Measurements from ENCODE around the gene H6PD. TPM values are rescaled to one million over a fixed set of nuclear protein-coding genes. Genes with fewer than 3 reads are reported as not detected.

H6PD gene
- total and polyA plus RNA-seq, 2 donors (not counting 3 experiments of a cell fraction or from before 2014, with no cell fraction given), result 24.5 to 29.0 TPM

- no peak overlapping the region for H3K9ac ChIP-seq (replicated peaks; ENCODE audit: extremely low read depth, insufficient read depth, low read length)
- no peaks in the 10 kb centered on the region for H3K9me3 ChIP-seq (replicated peaks; ENCODE audit: control insufficient read depth, insufficient read depth, low read length)
- peaks cover 0 to 6% of the 10 kb centered on the region in 2 experiments for H3K36me3 ChIP-seq (ENCODE audit: control insufficient read depth in 2 of 2, extremely low read depth in 1 of 2, insufficient read depth in 2 of 2, low read length in 2 of 2)
- dilution Hi-C loops (cut with MboI; ENCODE audit: extremely low pct_ligation_motif_present, low sequenced_read_pairs) (no loop called here), intact Hi-C loops (cut with micrococcal nuclease) (no loop called here)
- TF ChIP-seq CTCF (IDR thresholded peaks at IDR 0.05; ENCODE audit: extremely low read depth in 1 of 2, insufficient read depth in 1 of 2, low read depth in 1 of 2, low read length in 2 of 2) (no peak), GATA2 (IDR thresholded peaks at IDR 0.05; ENCODE audit: insufficient read depth, insufficient read length, low read depth, low read length) (no peak), EZH2 (IDR thresholded peaks at IDR 0.05; ENCODE audit: borderline replicate concordance, low read depth, low read length, severe bottlenecking) (no peak), JUN (IDR thresholded peaks at IDR 0.05; ENCODE audit: borderline replicate concordance, insufficient read depth, insufficient read length, low read depth) (no peak), POLR2A (IDR thresholded peaks at IDR 0.05; ENCODE audit: low read depth, low read length) (no peak), FOS (IDR thresholded peaks at IDR 0.05; ENCODE audit: borderline replicate concordance, insufficient read depth, low read length) (no peak)
- H2AFZ ChIP-seq (ENCODE audit: low read depth, low read length), result no peak overlapping the region
- no peak overlapping the region for H3K27ac ChIP-seq (ENCODE audit: insufficient read depth, low read depth, low read length)
- H4K20me1 ChIP-seq (replicated peaks; ENCODE audit: control insufficient read depth, extremely low read depth, insufficient read depth, low read length), result no peaks in the 10 kb centered on the region
- CTCF ChIA-PET, result no interaction called here
- no peak for DNase-seq (ENCODE audit: low read depth, low spot score)
- no peaks in the 10 kb centered on the region for H3K9me1 ChIP-seq (replicated peaks; ENCODE audit: control insufficient read depth, extremely low read depth, insufficient read depth, low read length)
- H3K27me3 ChIP-seq (ENCODE audit: control insufficient read depth in 2 of 2, insufficient read depth in 2 of 2, low read length in 2 of 2), result no peaks in the 10 kb centered on the region
- no peak for FAIRE-seq
- H3K4me2 ChIP-seq (ENCODE audit: insufficient read depth, low read length), result no peak overlapping the region
- BruUV-seq (replicated peaks), result no TSS peak
- peaks cover 72% of the 10 kb centered on the region for H3K79me2 ChIP-seq (ENCODE audit: control insufficient read depth, insufficient read depth, low read length)
- no peak overlapping the region for H3K4me3 ChIP-seq (replicated peaks in 1 of 3; ENCODE audit: insufficient read depth in 1 of 3, low read depth in 1 of 3, low read length in 3 of 3)
- POLR2A ChIA-PET, result no interaction called here
- H3K4me1 ChIP-seq (ENCODE audit: control insufficient read depth, extremely low read depth, insufficient read depth, low read length), result peaks cover 13% of the 10 kb centered on the region
Observed at GRCh38 chr1:9295884-9296283, 61.3 kb downstream of the H6PD start.

- intact Hi-C loops (cut with micrococcal nuclease) (no loop called here), dilution Hi-C loops (cut with MboI; ENCODE audit: extremely low pct_ligation_motif_present, low sequenced_read_pairs) (no loop called here)
- Histone ChIP-seq H3K36me3 (ENCODE audit: control insufficient read depth in 2 of 2, extremely low read depth in 1 of 2, insufficient read depth in 2 of 2, low read length in 2 of 2) (peaks cover 0 to 8% of the 10 kb centered on the region in 2 experiments), H3K79me2 (ENCODE audit: control insufficient read depth, insufficient read depth, low read length) (peaks cover 82% of the 10 kb centered on the region), H3K9ac (replicated peaks; ENCODE audit: extremely low read depth, insufficient read depth, low read length) (no peak overlapping the region), H3K4me1 (ENCODE audit: control insufficient read depth, extremely low read depth, insufficient read depth, low read length) (peaks cover 15% of the 10 kb centered on the region), H3K9me1 (replicated peaks; ENCODE audit: control insufficient read depth, extremely low read depth, insufficient read depth, low read length) (no peaks in the 10 kb centered on the region), H3K4me3 (replicated peaks in 1 of 3; ENCODE audit: insufficient read depth in 1 of 3, low read depth in 1 of 3, low read length in 3 of 3) (no peak overlapping the region), H3K27me3 (ENCODE audit: control insufficient read depth in 2 of 2, insufficient read depth in 2 of 2, low read length in 2 of 2) (no peaks in the 10 kb centered on the region), H3K27ac (ENCODE audit: insufficient read depth, low read depth, low read length) (no peak overlapping the region), H3K4me2 (ENCODE audit: insufficient read depth, low read length) (no peak overlapping the region), H2AFZ (ENCODE audit: low read depth, low read length) (no peak overlapping the region), H3K9me3 (replicated peaks; ENCODE audit: control insufficient read depth, insufficient read depth, low read length) (no peaks in the 10 kb centered on the region), H4K20me1 (replicated peaks; ENCODE audit: control insufficient read depth, extremely low read depth, insufficient read depth, low read length) (no peaks in the 10 kb centered on the region)
- no TSS peak for BruUV-seq (replicated peaks)
- no peak for FAIRE-seq
- ChIA-PET POLR2A (no interaction called here), CTCF (interaction anchor here (1.4 to 1.8 kb wide), 4 partner anchors 8 to 194 kb away, joined by 4 to 6 read pairs (median 4); no protein-coding TSS in a partner anchor)
- TF ChIP-seq JUN (IDR thresholded peaks at IDR 0.05; ENCODE audit: borderline replicate concordance, insufficient read depth, insufficient read length, low read depth), result no peak
- TF ChIP-seq EZH2 (IDR thresholded peaks at IDR 0.05; ENCODE audit: borderline replicate concordance, low read depth, low read length, severe bottlenecking), result no peak
- no peak for TF ChIP-seq CTCF (IDR thresholded peaks at IDR 0.05; ENCODE audit: extremely low read depth in 1 of 2, insufficient read depth in 1 of 2, low read depth in 1 of 2, low read length in 2 of 2)
- no peak for TF ChIP-seq MAX (IDR thresholded peaks at IDR 0.05; ENCODE audit: insufficient read depth, insufficient read length)
- TF ChIP-seq FOS (IDR thresholded peaks at IDR 0.05; ENCODE audit: borderline replicate concordance, insufficient read depth, low read length), result no peak
- TF ChIP-seq POLR2AphosphoS5 (IDR thresholded peaks at IDR 0.05; ENCODE audit: insufficient read depth, low read depth, low read length), result no peak
- no peak for TF ChIP-seq MYC (IDR thresholded peaks at IDR 0.05; ENCODE audit: low read depth, low read length)
- no peak for TF ChIP-seq GATA2 (IDR thresholded peaks at IDR 0.05; ENCODE audit: insufficient read depth, insufficient read length, low read depth, low read length)
- TF ChIP-seq POLR2A (IDR thresholded peaks at IDR 0.05; ENCODE audit: low read depth, low read length), result no peak
- DNase-seq (ENCODE audit: low read depth, low spot score), result no peak
Observed at GRCh38 chr1:9296850-9297249, 62.3 kb downstream of the H6PD start.
